ENCODE results near the gene SFXN1.
"Not testable (repeated sequence)": the region's sequence is repeated elsewhere in the genome, so short reads cannot be mapped to it uniquely, and the experiment has no call there.

Gene SFXN1

GRCh38 chr5:175478384-175479124, at the start of gene SFXN1:
SFXN1 (plus strand) TSS chr5:175478560; CDS start chr5:175492104, 13,544 bp downstream.
- peak; percentile 79 for DNase-seq

GRCh38 chr5:175434800-175435199, 43.6 kb upstream of the SFXN1 start:
- no peak for DNase-seq

- DNase-seq, result no peak
Observed at GRCh38 chr5:175436359-175436758, 42.0 kb upstream of the SFXN1 start.

GRCh38 chr5:175438234-175438857, 40.0 kb upstream of the SFXN1 start:
- DNase-seq, result no peak

- DNase-seq, result no peak
Observed at GRCh38 chr5:175443514-175444059, 34.8 kb upstream of the SFXN1 start.

GRCh38 chr5:175444060-175444904, 34.1 kb upstream of the SFXN1 start, which contains the start of gene DRD1:
DRD1 (minus strand) TSS chr5:175444182; CDS start chr5:175443099, 1,083 bp downstream.
- DNase-seq, result peak; percentile 30

GRCh38 chr5:175444905-175445456, 33.4 kb upstream of the SFXN1 start:
- DNase-seq, result no peak

- not testable (repeated sequence) for DNase-seq
Observed at GRCh38 chr5:175446378-175446777, 32.0 kb upstream of the SFXN1 start.

GRCh38 chr5:175447571-175447970, 30.8 kb upstream of the SFXN1 start:
- no peak for DNase-seq

- DNase-seq, result no peak
Observed at GRCh38 chr5:175448276-175448675, 30.1 kb upstream of the SFXN1 start.

GRCh38 chr5:175452166-175452565, 26.2 kb upstream of the SFXN1 start:
- DNase-seq, result no peak

GRCh38 chr5:175454338-175454737, 24.0 kb upstream of the SFXN1 start:
- not testable (repeated sequence) for DNase-seq

- no peak for DNase-seq
Observed at GRCh38 chr5:175456105-175456742, 22.1 kb upstream of the SFXN1 start.

- no peak for DNase-seq
Observed at GRCh38 chr5:175457466-175457865, 20.9 kb upstream of the SFXN1 start.

GRCh38 chr5:175460126-175460525, 18.2 kb upstream of the SFXN1 start:
- DNase-seq, result no peak

GRCh38 chr5:175460552-175460951, 17.8 kb upstream of the SFXN1 start:
- no peak for DNase-seq

GRCh38 chr5:175461370-175461769, 17.0 kb upstream of the SFXN1 start:
- no peak for DNase-seq

- DNase-seq, result no peak
Observed at GRCh38 chr5:175463641-175464040, 14.7 kb upstream of the SFXN1 start.

GRCh38 chr5:175464074-175464941, 14.1 kb upstream of the SFXN1 start:
- peak; percentile 66 for DNase-seq

- no peak for DNase-seq
Observed at GRCh38 chr5:175464942-175465233, 13.5 kb upstream of the SFXN1 start.

GRCh38 chr5:175465282-175465681, 13.1 kb upstream of the SFXN1 start:
- no peak for DNase-seq

Measured in CD4-positive, alpha-beta T cell treated with Interleukin-21 for 1 hour (primary cell).